NCI-H82 treated with DMSO at 0.1 percent for 48 hours (cell line): Measurements from ENCODE around the gene VAV1.
"Not testable (repeated sequence)": the region's sequence is repeated elsewhere in the genome, so short reads cannot be mapped to it uniquely, and the experiment has no call there.

ENCODE experiments used
- DNase-seq: peaks from one replicate; lab custom pipeline; 2025; ENCODE audit not compliant: unreplicated experiment; lab: John Stamatoyannopoulos, UW

Gene VAV1

DNA sequence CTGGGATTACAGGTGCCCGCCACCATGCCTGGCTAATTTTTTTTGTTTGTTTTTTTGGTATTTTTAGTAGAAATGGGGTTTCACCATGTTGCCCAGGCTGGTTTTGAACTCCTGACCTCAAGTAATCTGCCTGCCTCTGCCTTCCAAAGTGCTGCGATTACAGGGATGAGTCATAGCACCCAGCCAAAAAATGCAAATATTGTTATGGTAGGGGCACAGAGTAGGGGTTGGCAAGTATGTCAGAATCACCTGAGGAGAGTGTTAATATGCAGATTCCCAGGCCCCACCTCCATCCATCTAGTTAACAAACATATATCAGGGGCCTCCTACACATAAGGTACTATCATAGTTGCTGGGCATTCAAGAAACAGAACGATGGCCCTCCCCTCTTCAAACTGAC, 44.7 kb downstream of the VAV1 start:
- no peak for DNase-seq

DNA sequence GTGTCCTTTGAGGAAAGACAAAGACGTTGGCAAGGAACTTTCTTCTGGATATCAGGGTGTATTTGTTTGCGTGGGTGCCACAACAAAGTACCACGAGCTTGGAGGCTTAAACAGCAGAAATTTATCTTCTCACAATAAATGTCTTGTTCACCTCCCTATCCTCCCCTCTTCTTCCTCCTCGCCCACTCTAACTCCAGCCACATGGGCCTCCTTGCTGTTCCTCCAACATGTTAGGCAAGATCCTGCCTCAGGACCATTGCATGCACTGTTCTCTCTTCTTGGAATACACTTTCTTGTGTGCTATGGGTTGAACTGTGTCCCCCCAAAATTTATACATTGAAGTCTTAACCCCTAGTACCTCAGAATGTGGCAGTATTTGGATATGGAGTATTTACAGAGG, 45.7 kb downstream of the VAV1 start:
- no peak for DNase-seq

DNA sequence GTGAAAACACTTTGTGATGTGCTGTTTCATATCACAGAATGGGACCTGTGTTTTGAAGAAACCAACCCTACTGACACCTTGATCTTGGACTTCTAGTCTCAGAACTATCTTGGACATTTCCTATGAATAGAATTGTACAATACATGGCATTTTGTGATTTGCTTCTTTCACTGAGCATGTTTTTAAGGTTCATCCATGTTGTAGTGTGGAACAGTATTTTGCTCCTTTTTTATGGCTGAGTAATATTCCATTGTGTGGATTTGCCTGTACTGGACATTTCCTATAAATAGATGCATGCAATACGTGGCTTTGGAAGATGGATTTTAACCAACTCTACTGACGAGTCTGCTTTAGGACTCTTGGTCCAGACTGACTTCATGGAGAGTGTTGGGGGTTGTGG, 46.8 kb downstream of the VAV1 start:
- no peak for DNase-seq

DNA sequence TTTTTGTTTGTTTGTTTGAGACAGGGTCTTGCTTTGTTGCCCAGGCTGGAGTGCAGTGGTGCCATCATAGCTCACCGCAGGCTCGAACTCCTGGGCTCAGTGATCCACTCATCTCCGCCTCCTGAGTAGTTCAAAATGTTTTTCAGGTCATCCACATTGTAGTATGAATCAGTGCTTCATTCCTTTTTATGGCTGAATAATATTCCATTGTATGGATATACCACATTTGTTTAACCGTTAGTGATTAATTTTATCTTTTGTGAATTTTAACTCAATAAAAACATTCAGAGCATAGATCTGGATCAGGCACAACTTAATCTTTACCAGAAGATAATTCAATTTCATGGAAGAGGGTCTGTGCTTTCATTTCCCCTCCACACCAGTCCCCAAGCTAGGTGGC, 47.7 kb downstream of the VAV1 start:
- DNase-seq, result no peak

DNA sequence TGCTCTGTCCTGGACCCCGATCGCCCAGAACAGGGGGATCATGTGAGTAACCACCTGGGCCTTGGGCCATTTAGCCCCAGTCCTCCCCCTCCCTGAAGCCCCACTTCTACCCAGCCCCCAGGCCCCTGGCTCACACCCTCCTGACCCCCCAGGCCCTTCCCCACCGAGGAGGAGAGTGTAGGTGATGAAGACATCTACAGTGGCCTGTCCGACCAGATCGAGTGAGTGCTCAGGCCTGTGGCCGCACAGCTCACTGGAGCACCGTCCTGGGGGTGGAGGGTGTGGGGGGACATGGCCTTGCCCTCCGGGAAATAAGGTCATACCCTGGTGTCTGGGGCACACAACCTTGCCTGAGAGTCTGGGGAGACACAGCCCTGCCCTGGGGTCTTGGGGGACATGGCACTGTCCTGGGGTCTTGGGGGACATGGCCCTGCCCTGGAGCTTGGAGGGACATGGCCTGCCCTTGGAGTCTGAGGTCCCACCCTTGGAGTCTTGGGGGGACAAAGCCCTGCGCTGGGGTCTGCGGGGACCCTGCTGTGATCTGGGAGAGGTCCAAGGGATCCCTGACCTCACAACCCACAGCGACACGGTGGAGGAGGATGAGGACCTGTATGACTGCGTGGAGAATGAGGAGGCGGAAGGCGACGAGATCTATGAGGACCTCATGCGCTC, 49.3 kb downstream of the VAV1 start:
- DNase-seq, result no peak

DNA sequence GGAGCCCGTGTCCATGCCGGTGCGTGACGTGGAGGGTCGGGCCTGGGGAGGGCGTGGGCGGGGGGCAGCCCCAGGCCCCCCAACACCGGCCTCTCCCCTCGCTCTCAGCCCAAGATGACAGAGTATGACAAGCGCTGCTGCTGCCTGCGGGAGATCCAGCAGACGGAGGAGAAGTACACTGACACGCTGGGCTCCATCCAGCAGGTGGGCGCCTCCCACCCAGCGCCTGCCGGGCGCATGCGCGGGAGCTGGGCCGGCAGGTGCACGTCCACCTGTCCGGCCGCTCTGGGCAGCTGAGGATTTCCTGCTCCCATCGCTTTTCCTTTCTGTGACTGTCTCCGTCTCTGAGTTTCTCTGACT, 49.8 kb downstream of the VAV1 start:
- no peak for DNase-seq

DNA sequence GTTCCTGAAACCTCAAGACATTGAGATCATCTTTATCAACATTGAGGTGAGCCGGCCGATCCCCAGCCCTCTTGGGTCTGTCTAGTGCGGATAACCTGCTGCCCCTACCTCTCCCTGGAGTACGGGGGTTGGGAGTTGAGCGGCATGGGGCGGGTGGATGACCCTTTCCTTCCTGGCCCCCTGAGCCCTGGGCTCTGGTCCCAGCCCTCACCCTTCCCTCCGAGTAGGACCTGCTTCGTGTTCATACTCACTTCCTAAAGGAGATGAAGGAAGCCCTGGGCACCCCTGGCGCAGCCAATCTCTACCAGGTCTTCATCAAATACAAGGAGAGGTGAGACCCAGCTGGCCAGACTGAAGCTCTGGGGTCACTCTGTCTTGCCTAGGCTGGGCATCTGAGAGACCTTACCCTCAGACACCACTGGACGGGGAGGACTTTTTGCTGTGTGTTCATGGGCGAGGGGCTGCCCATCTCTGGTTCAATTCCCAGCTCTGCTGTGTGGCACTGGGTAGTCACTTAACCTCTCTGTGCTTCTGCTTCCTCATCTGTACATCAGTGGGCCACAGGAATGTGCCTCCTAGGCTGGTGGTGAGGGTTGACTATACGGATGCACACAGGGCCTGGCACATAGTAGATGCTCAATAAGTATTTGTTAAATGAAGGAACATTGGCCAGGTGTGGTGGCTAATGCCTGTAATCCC, 52.7 kb downstream of the VAV1 start:
- DNase-seq, result no peak

DNA sequence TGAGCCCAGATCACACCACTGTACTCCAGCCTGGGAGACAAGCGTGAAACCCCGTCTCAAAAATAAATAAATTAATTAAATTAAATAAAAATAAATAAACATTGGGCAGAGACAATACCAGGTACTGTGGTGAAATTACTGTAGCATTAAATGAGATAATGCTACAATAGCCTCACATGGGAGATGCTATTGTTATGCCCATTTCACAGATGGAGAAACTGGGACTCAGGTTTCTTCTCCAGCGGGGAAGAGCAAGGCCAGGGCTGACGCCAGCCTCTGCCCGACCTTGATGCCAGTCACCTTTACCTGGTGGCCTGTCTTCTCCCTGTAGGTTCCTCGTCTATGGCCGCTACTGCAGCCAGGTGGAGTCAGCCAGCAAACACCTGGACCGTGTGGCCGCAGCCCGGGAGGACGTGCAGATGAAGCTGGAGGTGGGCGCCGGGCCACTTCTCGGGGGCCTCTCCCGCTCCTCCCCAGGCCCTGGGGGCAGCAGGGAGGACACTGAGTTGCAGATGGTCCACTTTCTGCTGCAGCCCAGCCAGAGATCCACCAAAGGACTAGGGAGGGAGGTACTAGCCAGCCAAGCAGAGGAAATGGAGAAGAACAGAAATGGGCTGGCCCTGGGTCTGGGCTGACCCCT, 53.9 kb downstream of the VAV1 start:
- DNase-seq, result no peak

DNA sequence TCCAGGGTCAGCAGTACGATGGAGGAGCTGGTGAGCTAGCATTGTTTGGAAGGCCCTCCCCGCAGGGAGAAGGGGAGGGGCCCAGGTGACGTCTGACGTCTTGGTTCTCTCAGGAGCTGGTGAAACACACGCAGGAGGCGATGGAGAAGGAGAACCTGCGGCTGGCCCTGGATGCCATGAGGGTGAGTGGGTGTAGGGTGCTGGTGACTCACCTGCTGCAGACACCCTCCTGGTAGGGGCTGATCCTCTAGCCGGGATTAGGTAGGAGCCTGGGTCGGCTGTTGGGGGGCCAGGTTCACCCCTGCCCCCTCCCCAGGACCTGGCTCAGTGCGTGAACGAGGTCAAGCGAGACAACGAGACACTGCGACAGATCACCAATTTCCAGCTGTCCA, 55.8 kb downstream of the VAV1 start:
- no peak for DNase-seq

DNA sequence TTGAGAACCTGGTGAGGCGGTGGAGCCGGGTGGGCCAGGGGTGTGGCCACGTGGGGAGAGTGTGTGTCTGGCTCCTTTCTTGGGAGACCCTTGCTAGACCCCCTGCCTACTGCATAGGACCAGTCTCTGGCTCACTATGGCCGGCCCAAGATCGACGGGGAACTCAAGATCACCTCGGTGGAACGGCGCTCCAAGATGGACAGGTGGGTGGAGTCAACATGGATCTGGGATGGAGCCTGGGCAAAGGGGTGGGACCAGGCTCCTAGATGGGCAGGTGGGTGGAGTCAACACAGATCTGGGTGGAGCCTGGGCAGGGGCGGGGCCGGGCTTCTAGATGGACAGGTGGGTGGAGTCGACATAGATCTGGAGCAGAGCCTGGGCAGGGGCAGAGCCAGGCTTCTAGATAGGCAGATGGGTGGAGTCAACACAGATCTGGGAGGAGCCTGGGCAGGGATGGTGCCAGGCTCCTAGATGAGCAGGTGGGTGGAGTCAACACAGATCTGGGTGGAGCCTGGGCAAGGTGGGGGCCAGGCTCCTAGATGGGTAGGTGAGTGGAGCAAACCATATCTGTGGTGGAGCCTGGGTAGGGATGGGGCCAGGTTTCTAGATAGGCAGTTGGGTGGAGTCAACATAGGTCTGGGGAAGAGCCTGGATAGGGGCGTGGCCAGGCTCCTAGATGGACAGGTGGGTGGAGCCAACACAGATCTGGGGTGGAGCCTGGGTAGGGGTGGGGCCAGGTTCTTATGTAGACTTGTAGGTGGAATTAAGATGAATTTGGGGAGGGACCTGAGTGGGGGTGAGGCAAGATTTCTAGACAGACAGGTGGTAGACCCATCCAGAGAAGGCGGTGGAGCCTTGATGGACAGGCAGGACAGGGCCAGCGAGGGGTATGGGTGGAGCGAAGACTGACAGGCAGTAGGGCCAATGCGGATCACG, 56.5 kb downstream of the VAV1 start:
- no peak for DNase-seq

DNA sequence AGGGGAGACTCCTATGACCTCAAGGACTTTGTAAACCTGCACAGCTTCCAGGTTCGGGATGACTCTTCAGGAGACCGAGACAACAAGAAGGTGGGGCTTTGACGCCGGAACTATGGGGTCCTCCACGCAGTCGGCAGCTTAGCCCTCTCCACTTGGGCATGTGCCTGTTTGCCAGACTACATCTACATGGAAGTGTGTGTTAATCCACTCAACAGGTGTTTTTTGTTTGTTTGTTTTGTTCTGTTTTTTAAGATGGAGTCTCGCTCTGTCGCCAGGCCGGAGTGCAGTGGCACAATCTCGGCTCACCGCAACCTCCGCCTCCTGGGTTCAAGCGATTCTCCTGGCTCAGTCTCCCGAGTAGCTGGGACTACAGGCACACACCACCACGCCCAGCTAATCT, 57.3 kb downstream of the VAV1 start:
- DNase-seq, result not testable (repeated sequence)

DNA sequence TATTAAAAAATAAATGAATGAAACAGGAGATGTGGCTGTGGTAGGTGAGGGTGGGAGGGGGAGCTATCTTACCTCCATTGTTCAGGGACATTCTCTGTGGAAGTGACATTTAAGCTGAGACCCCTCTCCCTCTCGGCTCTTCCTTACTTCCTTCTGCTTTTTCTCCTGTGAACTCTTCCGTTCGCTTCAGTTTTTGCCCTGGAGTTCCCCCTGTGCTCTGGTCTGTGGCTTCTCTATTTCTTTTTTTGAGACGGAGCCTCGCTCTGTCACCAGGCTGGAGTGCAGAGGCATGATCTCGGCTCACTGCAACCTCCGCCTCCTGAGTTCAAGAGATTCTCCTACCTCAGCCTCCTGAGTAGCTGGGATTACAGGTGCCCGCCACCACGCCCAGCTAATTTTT, 58.6 kb downstream of the VAV1 start:
- DNase-seq, result not testable (repeated sequence)

DNA sequence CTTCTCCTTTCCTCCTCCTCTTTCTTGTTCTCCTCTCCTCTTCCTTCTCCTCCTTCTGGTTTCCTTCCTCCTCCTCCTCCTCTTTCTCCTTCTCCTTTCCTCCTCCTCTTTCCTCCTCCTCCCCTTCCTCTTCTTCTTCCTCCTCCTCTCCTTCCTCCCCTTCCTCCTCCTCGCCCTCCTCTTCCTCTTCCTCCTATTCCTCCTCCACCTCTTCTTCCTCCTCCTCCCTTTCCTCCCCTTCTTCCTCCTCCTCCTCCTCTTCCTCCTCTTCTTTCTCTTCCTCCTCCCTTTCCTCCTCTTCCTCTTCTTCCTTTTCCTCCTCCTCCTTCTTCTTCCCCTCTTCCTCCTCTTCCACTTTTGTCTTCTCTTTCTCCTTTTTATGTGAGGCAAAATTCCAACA, 59.9 kb downstream of the VAV1 start:
- DNase-seq, result no peak

DNA sequence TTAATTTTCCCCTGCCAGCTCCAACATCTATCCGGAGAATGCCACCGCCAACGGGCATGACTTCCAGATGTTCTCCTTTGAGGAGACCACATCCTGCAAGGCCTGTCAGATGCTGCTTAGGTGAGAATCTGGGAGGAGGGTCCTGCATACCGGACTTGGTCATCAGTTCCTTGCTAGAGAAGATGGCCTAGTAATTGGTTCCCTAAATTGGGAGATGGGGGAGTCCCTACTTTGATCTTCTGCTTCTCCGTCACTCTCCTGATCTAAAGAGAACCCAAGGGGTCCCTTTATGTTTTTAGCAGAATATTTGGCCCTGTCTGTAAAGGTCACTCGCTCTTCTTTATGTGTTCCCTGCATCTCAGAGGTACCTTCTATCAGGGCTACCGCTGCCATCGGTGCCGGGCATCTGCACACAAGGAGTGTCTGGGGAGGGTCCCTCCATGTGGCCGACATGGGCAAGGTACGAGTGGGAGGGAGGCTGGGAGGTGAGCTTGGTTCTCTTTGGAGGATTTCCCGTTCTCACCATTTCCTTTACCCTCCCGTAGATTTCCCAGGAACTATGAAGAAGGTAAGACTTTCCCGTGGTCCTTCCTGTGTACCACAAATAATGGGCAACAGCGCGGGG, 60.8 kb downstream of the VAV1 start:
- no peak for DNase-seq

DNA sequence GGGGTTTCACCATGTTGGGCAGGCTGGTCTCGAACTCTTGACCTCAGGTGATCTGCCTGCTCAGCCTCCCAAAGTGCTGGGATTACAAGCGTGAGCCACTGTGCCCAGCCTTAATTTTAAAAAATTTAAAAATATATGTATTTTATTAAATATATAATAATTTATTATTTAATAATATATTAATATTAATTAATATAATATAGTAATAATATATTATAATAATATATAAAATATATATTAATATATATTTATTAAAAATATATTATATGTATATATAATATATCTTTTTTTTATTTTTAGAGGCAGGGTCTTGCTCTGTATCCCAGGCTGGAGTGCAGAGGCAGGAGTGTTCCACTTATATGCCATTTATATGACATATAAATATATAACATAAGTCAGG, 61.9 kb downstream of the VAV1 start:
- DNase-seq, result no peak

DNA sequence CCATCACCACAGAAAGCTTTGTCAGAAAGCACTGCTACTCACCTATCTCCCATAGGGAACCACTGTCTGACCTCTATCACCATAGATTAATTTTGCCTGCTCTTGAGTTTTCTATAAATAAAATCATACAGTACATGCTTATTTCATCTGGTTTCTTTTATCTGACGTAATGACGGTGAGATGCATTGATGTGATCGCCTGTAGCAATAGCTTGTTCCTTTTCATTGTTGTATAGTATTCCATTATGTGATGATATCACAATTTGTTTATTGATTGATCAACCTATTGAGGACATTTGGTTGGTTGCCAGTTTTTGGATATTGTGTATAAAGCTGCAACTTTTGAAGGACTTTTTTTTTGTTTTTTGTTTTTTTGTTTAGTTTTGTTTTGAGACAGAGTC, 63.0 kb downstream of the VAV1 start:
- DNase-seq, result no peak

DNA sequence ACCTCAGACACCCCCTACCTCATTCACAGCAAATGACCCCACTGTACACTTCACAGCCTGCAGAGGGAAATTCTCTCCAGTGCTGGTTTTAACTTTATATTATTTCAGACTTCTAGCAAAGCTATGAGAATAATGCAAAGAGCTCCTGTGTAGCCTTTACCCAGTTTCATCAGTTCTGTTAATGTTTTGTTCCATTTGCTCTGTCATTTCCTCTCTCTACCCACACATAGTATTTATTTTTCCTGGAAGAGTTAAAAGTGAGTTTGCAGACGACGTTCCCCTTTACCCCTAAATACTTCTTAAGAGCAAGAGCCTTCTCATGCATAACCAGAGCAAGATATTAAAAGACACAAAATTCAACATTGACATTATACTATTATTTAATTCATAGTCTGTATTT, 65.0 kb downstream of the VAV1 start:
- DNase-seq, result no peak

DNA sequence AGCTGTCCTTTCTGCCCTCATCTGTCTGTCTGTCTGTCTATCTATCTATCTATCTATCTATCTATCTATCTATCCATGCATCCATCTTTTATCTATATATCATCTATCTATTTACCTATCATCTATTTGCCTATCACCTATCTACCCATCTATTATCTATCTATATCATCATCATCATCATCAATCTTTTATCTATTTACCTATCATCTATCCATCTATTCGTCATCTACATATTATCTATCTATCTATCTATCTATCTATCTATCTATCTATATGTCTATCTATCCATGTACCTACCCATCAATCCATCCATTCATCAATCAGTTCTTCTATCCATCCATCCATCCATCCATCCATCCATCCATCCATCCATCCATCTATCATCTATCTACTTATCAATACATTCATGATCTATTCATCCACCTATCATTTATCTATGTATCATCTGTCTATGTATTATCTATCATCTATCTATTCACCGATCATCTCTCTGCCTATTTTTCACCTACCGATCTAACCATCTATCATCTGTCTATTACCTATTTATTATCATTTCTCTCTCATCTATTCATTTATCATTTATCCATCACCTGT, 65.7 kb downstream of the VAV1 start:
- no peak for DNase-seq

DNA sequence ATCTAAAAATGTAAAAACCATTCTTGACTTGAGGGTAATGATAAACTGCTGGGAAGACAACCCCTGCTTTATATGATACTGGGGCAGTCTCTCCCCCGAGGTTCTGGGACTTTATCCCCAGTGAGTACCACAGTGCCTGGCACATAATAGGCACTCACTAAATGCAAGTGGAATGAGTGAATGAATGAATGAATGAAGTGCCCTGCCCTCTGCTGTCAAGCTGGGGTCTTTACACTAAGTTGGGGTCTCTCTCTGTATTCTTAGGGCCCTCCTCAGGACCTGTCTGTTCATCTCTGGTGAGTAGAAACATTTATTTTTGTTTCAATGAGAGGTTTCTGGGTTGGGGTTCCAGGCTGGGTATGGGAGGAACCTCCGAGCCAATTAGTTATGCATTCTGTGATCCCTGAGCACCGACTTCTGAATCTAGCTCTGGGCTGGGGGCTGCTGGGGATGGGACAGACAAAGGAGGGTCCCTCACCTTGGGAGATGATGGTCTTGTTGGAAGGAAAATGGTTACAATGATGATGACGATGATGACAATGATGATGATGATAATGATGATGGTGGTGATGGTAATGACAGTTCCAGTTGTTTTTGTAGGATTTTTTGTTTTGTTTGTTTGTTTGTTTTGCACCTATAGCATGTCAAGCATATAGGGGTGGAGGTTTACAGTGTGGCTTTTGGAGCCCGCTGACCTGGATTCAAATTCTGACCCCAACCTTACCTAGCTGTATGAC, 70.5 kb downstream of the VAV1 start:
- DNase-seq, result no peak

DNA sequence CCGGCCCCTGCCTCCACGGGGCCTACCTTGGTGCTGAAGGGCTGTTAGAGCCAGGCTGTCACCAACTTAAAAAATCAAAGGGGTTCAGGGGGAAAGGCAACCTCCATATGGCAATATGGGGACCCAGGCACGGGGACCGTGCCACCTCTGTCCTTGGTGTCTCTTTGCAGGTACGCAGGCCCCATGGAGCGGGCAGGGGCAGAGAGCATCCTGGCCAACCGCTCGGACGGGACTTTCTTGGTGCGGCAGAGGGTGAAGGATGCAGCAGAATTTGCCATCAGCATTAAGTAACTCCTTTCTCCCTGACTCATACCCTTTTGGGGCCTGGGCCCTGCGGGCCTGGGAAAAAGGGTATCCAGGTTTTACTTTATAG, 75.3 kb downstream of the VAV1 start:
- DNase-seq, result no peak
